MG63 (cell line): ENCODE results near the gene SPRYD7. TPM values are rescaled to one million over a fixed set of nuclear protein-coding genes. Genes with fewer than 3 reads are reported as not detected.

Source experiments
- DNase-seq: peaks from one replicate; pipeline ENCODE4 v3.0.0-alpha.2; 2020
- H3K27me3 ChIP-seq: fragments of 250-450 bp; sonication (Bioruptor Pico); 2 replicates; pipeline ENCODE4 v1.5.1; 2020; ENCODE audit warnings: mild to moderate bottlenecking, moderate library complexity
- H3K36me3 ChIP-seq: fragments of 250-450 bp; sonication (Bioruptor Pico); 2 replicates; pipeline ENCODE4 v1.5.1; 2020; ENCODE audit warnings: mild to moderate bottlenecking, moderate library complexity
- H3K4me3 ChIP-seq: fragments of 250-450 bp; sonication (Bioruptor Pico); 2 replicates; pipeline ENCODE4 v1.5.1; 2020; ENCODE audit warnings: mild to moderate bottlenecking, moderate library complexity
- H3K9me3 ChIP-seq: fragments of 250-450 bp; sonication (Bioruptor Pico); 2 replicates; pipeline ENCODE4 v1.5.1; 2020; ENCODE audit warnings: mild to moderate bottlenecking, moderate library complexity
- total RNA-seq: library from RNA; depleted of rRNA; stranded (reverse); fragments of >200 nt; shearing (Covaris generic); gene quantifications from 2 replicates; pipeline ENCODE4 v1.2.3, GENCODE V29; 2014; ENCODE audit warnings: low replicate concordance; rRNA removed

Gene SPRYD7
- total RNA-seq, 1 experiment from 2014 or later = 14.8 TPM

DNA sequence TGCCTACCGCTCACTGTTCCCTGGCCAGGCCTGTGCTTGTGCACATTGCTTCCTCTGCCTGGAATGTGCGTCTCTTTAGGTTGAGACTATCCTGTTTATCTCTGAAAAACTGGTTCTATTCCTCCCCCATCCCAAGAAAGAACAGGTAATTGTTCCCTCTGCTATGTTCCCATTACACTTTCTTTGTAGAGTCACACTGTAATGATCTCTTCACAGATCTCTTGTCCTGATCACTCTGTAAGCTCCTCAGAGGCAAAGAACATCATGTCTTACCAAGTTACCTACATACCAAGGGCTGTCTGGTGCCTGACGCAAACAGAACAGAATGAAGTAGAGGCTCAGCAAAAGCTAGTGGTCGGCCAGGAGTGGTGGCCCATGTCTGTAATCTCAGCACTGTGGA, 40.3 kb downstream of the SPRYD7 start:
- no peaks in the 10 kb centered on the region; the same call in 1 of the 2 replicates for H3K9me3 ChIP-seq
- no peak for DNase-seq
- H3K4me3 ChIP-seq = no peak overlapping the region
- H3K36me3 ChIP-seq = no peaks in the 10 kb centered on the region
- H3K27me3 ChIP-seq = no peaks in the 10 kb centered on the region

DNA sequence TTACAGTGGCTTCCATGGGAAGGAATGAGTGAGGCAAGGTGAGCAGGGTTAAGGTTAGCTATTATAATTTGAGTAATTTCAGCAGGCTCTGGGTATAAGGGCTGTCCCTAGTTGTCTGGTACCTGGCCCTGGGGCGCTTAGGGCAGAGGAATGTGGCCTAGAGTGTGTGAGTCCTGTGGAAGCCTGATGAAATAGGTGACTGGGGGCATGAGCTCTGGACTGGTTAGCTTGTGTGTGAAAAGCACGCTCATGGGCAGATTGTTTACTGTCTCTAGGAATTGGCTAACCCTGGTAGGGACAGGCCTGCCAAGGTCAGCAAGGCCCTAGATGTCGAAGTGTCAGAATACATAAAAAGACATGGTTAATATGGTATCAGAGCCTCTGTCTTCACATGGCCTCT, 42.5 kb downstream of the SPRYD7 start:
- Histone ChIP-seq H3K27me3 (no peaks in the 10 kb centered on the region), H3K36me3 (no peaks in the 10 kb centered on the region), H3K9me3 (no peaks in the 10 kb centered on the region; the same call in 1 of the 2 replicates), H3K4me3 (no peak overlapping the region)
- no peak for DNase-seq

DNA sequence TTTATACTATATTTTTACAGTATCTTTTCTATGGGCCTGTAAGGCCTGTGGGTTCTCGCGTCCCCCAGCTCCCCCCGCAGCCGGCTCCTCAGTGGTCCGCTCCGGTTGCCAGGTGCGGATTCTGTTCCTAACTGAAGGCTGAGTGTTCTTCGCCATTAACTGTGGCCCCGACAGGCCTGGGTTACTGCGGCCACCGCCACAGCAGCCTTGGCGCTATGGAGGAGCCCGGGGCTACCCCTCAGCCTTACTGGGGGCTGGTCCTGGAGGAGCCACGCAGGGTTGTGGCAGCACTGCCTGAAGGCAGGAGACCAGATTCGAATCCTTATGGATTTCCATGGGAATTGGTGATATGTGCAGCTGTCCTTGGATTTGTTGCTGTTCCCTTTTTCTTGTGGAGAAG, 45.8 kb downstream of the SPRYD7 start:
- no peak for DNase-seq
- Histone ChIP-seq H3K4me3 (no peak overlapping the region), H3K9me3 (no peaks in the 10 kb centered on the region; the same call in 1 of the 2 replicates), H3K27me3 (no peaks in the 10 kb centered on the region), H3K36me3 (no peaks in the 10 kb centered on the region)

DNA sequence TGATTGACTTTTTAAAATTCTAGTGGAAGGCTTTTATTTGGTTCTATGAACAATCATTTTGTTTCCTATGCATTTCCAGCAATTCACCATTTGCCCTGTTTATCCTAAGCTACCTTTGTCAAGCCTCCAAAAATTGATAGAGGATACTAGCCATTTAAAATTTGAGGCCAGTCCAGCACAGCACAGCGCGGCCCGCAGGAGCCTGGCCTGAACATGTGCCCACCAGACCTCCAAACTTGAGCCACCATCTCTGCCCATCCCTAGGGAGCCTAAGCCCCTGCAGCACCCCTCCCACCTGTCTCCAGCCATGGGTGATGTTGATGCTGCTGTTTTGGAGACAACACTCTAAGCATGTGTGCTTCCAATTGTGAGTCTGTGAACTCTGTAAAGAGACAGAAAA, 57.5 kb downstream of the SPRYD7 start:
- H3K27me3 ChIP-seq = no peaks in the 10 kb centered on the region
- H3K4me3 ChIP-seq = no peak overlapping the region
- no peak for DNase-seq
- peaks cover 30% of the 10 kb centered on the region for H3K9me3 ChIP-seq
- no peaks in the 10 kb centered on the region for H3K36me3 ChIP-seq

DNA sequence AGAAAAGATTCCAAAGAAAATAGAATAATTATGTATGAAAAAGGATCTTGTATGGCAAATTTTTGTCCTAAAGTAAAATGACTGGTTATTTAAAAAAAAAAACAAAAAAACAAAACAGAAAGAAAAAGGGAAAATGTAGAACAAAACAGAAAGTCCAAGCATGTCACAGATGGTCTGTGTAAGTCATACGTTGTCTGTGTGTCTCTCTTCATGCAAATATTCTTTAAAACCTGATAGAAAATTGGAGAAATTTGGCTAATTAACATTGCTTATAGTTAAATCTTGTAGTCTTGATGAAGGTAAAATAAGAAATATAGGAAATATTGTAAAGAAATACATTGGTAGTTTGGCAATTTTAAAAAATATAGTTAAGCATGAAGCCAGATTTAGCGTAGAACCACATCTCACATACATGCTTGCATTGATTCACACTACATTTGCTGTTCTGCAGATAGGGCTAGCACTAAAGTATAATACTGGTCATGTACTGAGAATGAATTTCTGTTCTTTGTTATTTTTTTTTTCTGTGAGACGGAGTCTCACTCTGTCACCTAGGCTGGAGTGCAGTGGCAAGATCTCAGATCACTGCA, 58.4 kb downstream of the SPRYD7 start:
- Histone ChIP-seq H3K4me3 (no peak overlapping the region), H3K36me3 (no peaks in the 10 kb centered on the region), H3K27me3 (no peaks in the 10 kb centered on the region), H3K9me3 (peaks cover 31% of the 10 kb centered on the region)
- DNase-seq = no peak

DNA sequence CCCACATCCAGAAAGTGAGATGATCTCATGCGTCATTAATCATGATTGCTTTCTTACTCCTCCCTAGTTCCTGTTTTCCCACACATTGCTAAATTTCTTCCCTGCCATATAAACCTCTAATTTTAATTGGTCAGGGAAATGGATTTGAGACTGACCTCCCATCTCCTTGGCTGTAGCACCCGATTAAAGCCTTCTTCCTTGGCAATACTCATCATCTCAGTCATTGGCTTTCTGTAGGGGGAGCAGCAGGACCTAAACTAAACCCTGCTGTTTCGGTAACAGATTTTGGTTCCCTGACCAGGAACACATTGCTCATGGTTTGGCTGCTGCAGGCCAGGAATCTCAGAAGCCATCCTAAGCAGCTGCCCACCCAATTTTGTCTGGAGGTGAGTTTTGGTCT, 61.7 kb downstream of the SPRYD7 start:
- H3K36me3 ChIP-seq = no peaks in the 10 kb centered on the region
- H3K9me3 ChIP-seq = peaks cover 35% of the 10 kb centered on the region
- H3K27me3 ChIP-seq = no peaks in the 10 kb centered on the region
- no peak for DNase-seq
- no peak overlapping the region for H3K4me3 ChIP-seq

DNA sequence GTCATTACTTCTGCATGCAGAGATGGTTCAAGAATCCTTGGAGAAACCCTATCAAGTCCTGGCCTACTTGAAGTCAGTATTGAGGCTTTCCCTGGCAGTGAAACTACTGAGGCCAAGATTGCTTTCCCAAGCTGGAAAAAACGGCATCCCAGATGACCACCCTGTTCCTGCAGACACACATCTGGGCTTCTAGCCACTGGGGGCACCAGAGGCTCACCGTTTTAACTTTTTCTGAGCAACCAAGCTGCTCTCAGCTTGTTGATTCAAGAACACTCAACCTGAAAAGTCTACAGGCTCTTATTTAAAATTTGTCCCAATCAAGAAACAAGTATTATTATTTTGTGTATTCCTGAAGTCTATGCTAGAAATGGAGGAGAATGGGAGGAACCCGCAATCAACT, 66.6 kb downstream of the SPRYD7 start:
- no peaks in the 10 kb centered on the region for H3K36me3 ChIP-seq
- H3K4me3 ChIP-seq = no peak overlapping the region
- H3K27me3 ChIP-seq = no peaks in the 10 kb centered on the region
- peak; percentile 30 for DNase-seq
- H3K9me3 ChIP-seq = peaks cover 16% of the 10 kb centered on the region

DNA sequence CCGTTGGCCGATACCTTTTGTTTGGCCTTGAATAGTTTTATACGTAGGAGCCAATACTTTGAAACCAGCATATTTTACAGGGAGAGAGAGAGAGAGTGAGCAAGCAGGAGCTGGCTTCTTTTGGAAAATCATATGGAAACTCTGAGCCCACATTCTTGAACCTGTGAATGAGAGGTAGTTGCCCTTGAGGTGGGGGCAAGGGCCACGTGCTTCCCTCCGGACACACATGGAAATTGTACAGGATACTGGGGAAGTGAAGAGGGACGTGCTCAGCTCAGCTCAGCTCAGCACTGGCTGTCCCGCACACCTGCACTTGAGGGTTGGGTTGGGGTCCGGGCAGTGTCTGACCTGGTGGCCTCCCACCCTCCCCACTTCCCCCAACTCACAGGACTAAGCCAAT, 68.3 kb downstream of the SPRYD7 start:
- Histone ChIP-seq H3K9me3 (peaks cover 9% of the 10 kb centered on the region), H3K36me3 (no peaks in the 10 kb centered on the region), H3K4me3 (no peak overlapping the region), H3K27me3 (no peaks in the 10 kb centered on the region)
- no peak for DNase-seq

DNA sequence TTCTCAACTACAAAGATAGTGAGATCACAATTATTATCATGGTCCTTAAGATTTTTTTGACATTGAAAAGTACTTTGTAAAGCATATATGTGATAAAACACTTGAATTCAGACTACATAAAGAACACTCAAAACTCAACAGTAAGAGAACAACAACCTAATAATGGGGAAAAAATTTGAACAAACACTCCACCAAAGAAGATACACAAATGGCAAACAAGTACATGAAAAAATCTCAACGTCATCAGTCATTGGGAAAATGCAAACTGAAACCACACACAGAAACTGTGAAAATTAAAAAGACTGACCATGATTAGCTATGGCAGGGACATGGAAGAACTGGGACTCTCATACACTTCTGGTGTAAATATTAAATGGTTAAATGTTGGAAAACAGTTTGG, 70.9 kb downstream of the SPRYD7 start:
- no peak for DNase-seq
- Histone ChIP-seq H3K27me3 (no peaks in the 10 kb centered on the region), H3K9me3 (peaks cover 6% of the 10 kb centered on the region), H3K4me3 (no peak overlapping the region), H3K36me3 (no peaks in the 10 kb centered on the region)

DNA sequence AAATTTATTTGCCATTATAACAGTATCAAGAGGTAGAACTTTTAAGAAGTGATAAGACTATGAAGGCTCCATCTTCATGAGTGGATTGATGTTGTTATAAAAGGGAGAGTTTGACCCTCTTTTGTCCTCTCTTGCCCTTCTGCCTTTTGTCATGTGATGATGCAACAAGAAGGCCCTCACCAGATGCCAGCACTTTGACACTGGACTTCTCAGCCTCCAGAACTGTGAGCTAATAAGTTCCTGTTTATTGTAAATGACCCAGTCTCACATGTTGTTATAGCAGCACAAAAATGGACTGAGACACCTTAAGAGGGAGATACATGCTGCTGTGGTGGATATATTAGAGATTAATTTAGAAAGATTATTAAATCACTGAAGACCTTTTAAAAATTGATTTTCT, 71.6 kb downstream of the SPRYD7 start:
- H3K9me3 ChIP-seq = peaks cover 5% of the 10 kb centered on the region; the same call in 1 of the 2 replicates
- no peak overlapping the region for H3K4me3 ChIP-seq
- no peak for DNase-seq
- H3K27me3 ChIP-seq = no peaks in the 10 kb centered on the region
- no peaks in the 10 kb centered on the region for H3K36me3 ChIP-seq

Other genes starting within 250 kb of the SPRYD7 start
- gene EBPL, start 244.9 kb downstream of the SPRYD7 start, total RNA-seq = 231 and 270 TPM in 2 replicates
- gene KPNA3, start 143.7 kb downstream of the SPRYD7 start, total RNA-seq = 34.7 and 46.6 TPM in 2 replicates
- 13.1 and 16.9 TPM in 2 replicates for gene TRIM13, start 60.7 kb upstream of the SPRYD7 start, total RNA-seq
- gene KCNRG, start 79.1 kb upstream of the SPRYD7 start, total RNA-seq = 5.6 TPM in 1 of 2 replicates, not detected in the other